ENCODE measurements around the gene SEL1L3.

DNA sequence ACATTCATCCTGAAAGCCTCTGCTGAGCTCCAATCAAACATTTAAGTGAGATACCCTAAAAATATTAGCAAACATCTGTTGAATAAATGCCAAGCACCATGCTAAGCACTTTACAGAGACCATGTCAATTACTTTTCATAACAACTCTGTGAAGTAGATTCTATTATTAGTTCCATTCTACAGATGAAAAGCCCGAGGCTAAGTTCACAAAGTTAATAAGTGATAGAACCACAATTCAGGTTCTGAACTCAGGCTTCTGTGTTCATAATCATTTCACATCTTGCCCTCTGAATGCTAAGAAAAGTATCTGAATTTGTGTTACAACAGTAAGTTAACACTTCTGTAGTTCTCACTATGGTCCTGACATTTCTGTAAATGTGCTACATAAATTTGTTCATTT lies 27.4 kb downstream of the SEL1L3 start:
- TF ChIP-seq, protein P1, sequence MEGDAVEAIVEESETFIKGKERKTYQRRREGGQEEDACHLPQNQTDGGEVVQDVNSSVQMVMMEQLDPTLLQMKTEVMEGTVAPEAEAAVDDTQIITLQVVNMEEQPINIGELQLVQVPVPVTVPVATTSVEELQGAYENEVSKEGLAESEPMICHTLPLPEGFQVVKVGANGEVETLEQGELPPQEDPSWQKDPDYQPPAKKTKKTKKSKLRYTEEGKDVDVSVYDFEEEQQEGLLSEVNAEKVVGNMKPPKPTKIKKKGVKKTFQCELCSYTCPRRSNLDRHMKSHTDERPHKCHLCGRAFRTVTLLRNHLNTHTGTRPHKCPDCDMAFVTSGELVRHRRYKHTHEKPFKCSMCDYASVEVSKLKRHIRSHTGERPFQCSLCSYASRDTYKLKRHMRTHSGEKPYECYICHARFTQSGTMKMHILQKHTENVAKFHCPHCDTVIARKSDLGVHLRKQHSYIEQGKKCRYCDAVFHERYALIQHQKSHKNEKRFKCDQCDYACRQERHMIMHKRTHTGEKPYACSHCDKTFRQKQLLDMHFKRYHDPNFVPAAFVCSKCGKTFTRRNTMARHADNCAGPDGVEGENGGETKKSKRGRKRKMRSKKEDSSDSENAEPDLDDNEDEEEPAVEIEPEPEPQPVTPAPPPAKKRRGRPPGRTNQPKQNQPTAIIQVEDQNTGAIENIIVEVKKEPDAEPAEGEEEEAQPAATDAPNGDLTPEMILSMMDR (IDR thresholded peaks at IDR 0.05), result no peak
- TF ChIP-seq POLR2AphosphoS5 (IDR thresholded peaks at IDR 0.05; ENCODE audit: insufficient read depth in 1 of 2, low read depth in 1 of 2) (no peak), POLR2A (IDR thresholded peaks at IDR 0.05) (no peak)
